ENCODE results near the gene USE1. TPM values are rescaled to one million over a fixed set of nuclear protein-coding genes. Genes with fewer than 3 reads are reported as not detected.
A peak's percentile ranks its signal among the peaks of the same experiment; 100 is the strongest.

USE1 gene
- total and polyA plus RNA-seq, 4 donors: 13.3 to 46.8 (median 32.9) TPM

GRCh38 chr19:17202249-17202648, 12.9 kb upstream of the USE1 start:
- H3K27ac ChIP-seq (ENCODE audit: low read depth, low read length): no peak overlapping the region
- no peaks in the 10 kb centered on the region for H3K27me3 ChIP-seq (ENCODE audit: control insufficient read depth, insufficient read depth, low read length)
- H3K4me1 ChIP-seq (ENCODE audit: control insufficient read depth, insufficient read depth, low read length): no peaks in the 10 kb centered on the region
- DNase-seq (ENCODE audit: low read depth in 4 of 6, low spot score in 6 of 6): no peak
- H3K9me3 ChIP-seq (ENCODE audit: control insufficient read depth, insufficient read depth, low read length): no peaks in the 10 kb centered on the region
- WGBS (ENCODE audit: insufficient coverage): 95% methylated on average over 8 of the region's 9 CpGs
- no peak overlapping the region for H3K4me3 ChIP-seq (ENCODE audit: low read depth, low read length)
- H3K36me3 ChIP-seq (ENCODE audit: control insufficient read depth, insufficient read depth, low read length): peaks cover 96% of the 10 kb centered on the region

GRCh38 chr19:17202713-17203112, 12.4 kb upstream of the USE1 start:
- no peak overlapping the region for H3K4me3 ChIP-seq (ENCODE audit: low read depth, low read length)
- no peaks in the 10 kb centered on the region for H3K27me3 ChIP-seq (ENCODE audit: control insufficient read depth, insufficient read depth, low read length)
- no peaks in the 10 kb centered on the region for H3K9me3 ChIP-seq (ENCODE audit: control insufficient read depth, insufficient read depth, low read length)
- peaks cover 93% of the 10 kb centered on the region for H3K36me3 ChIP-seq (ENCODE audit: control insufficient read depth, insufficient read depth, low read length)
- WGBS (ENCODE audit: insufficient coverage): 94% methylated on average over 17 of the region's 17 CpGs
- H3K27ac ChIP-seq (ENCODE audit: low read depth, low read length): no peak overlapping the region
- no peaks in the 10 kb centered on the region for H3K4me1 ChIP-seq (ENCODE audit: control insufficient read depth, insufficient read depth, low read length)
- DNase-seq (ENCODE audit: low read depth in 4 of 6, low spot score in 6 of 6): no peak

GRCh38 chr19:17205237-17206140, 9.7 kb upstream of the USE1 start:
- Histone ChIP-seq H3K9me3 (ENCODE audit: control insufficient read depth, insufficient read depth, low read length) (no peaks in the 10 kb centered on the region), H3K4me1 (ENCODE audit: control insufficient read depth, insufficient read depth, low read length) (no peaks in the 10 kb centered on the region), H3K36me3 (ENCODE audit: control insufficient read depth, insufficient read depth, low read length) (peaks cover 94% of the 10 kb centered on the region), H3K27ac (ENCODE audit: low read depth, low read length) (no peak overlapping the region), H3K4me3 (ENCODE audit: low read depth, low read length) (no peak overlapping the region), H3K27me3 (ENCODE audit: control insufficient read depth, insufficient read depth, low read length) (no peaks in the 10 kb centered on the region)
- DNase-seq (ENCODE audit: low read depth in 4 of 6, low spot score in 6 of 6): peak in 2 of 6 donors; percentile 45 to 56
- 81% methylated on average over 24 of the region's 27 CpGs for WGBS (ENCODE audit: insufficient coverage)

DNA sequence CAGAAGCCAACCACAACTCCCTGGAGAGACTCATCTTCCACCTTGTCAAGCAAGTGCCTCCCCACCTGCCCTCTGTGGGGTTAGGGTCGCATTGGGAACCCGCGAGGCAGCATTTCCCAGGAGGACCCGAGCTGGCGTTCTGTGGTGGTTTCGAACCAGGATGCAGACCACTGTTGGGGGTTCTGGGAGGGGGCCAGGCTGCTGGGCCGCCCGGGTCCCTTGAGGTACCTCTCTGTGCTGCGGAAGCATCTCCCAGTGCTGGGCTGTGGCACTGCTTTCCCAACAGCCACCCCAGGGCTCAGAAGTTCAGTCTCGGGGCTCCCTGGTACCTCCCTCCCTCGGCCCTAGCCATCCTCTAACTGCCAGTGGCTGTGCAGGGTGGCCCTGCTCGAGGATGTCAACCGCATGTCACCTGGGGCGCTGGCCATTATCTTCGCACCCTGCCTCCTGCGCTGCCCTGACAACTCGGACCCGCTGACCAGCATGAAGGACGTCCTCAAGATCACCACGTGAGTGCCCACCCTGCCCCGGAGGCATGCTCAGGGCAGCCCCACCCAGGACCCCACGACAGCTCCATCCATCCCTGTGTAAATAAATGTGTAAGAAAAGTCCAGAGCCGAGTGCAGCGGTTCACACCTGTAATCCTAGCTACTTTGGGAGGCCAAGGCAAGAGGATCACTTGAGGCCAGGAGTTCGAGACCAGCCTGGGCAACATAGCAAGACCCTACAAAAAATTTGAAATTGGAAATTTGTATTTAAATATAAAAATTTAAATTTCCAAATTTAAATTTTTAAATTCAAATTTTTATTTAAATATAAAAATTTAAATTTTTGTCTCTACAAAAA, 8.2 kb upstream of the USE1 start:
- H3K9me3 ChIP-seq (ENCODE audit: control insufficient read depth, insufficient read depth, low read length): no peaks in the 10 kb centered on the region
- WGBS (ENCODE audit: insufficient coverage): 96% methylated on average over 22 of the region's 25 CpGs
- no peak overlapping the region for H3K27ac ChIP-seq (ENCODE audit: low read depth, low read length)
- DNase-seq (ENCODE audit: low read depth in 4 of 6, low spot score in 6 of 6): no peak
- H3K36me3 ChIP-seq (ENCODE audit: control insufficient read depth, insufficient read depth, low read length): peaks cover 94% of the 10 kb centered on the region
- no peaks in the 10 kb centered on the region for H3K27me3 ChIP-seq (ENCODE audit: control insufficient read depth, insufficient read depth, low read length)
- no peaks in the 10 kb centered on the region for H3K4me1 ChIP-seq (ENCODE audit: control insufficient read depth, insufficient read depth, low read length)
- no peak overlapping the region for H3K4me3 ChIP-seq (ENCODE audit: low read depth, low read length)

DNA sequence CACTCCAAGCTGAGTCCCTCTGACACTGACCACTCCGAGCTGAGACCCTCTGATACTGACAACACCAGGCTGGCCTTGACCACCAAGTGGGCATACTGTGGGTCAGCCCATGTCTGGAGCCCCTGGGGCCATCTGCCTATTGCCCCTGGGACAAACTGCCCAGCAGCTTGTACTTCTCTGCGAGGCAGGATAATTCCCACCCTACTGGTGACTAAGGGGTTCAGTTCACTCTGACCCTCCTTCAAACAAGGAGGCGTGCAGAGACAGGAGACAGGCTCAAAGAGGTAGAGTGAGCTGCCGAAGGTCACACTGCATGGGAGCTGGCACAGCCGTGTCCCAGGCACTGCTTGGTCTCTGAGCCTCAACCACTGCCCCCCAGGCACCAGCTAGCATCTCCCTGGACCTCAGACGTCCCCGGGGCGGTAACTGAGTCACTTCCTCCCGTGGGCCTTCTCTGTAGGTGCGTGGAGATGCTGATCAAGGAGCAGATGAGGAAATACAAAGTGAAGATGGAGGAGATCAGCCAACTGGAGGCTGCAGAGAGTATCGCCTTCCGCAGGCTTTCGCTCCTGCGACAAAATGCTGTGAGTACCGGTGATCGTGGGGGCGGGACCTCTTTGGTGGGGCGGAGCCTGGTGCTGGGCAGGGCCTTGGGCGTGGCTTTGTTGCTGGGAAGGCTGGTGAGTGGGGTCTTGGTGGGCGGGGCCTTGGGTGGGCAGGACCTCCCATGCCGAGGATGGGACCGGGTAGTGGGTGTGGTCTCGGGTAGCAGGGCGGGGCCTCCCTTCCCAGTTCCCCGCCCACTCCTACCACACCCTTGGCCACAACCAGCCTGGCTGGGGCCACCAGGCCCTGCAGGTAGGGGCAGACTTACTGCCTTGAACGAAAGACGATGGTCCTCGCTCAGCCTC, 5.8 kb upstream of the USE1 start:
- Histone ChIP-seq H3K4me3 (ENCODE audit: low read depth, low read length) (no peak overlapping the region), H3K9me3 (ENCODE audit: control insufficient read depth, insufficient read depth, low read length) (no peaks in the 10 kb centered on the region), H3K4me1 (ENCODE audit: control insufficient read depth, insufficient read depth, low read length) (peaks cover 2% of the 10 kb centered on the region), H3K27ac (ENCODE audit: low read depth, low read length) (no peak overlapping the region), H3K27me3 (ENCODE audit: control insufficient read depth, insufficient read depth, low read length) (no peaks in the 10 kb centered on the region), H3K36me3 (ENCODE audit: control insufficient read depth, insufficient read depth, low read length) (peaks cover 88% of the 10 kb centered on the region)
- peak in 1 of 6 donors; percentile 19 for DNase-seq (ENCODE audit: low read depth in 4 of 6, low spot score in 6 of 6)
- WGBS (ENCODE audit: insufficient coverage): 69% methylated on average over 18 of the region's 28 CpGs

- Histone ChIP-seq H3K4me1 (ENCODE audit: control insufficient read depth, insufficient read depth, low read length) (peaks cover 10% of the 10 kb centered on the region), H3K9me3 (ENCODE audit: control insufficient read depth, insufficient read depth, low read length) (no peaks in the 10 kb centered on the region), H3K4me3 (ENCODE audit: low read depth, low read length) (no peak overlapping the region), H3K27ac (ENCODE audit: low read depth, low read length) (no peak overlapping the region), H3K36me3 (ENCODE audit: control insufficient read depth, insufficient read depth, low read length) (peaks cover 79% of the 10 kb centered on the region), H3K27me3 (ENCODE audit: control insufficient read depth, insufficient read depth, low read length) (no peaks in the 10 kb centered on the region)
- no peak for DNase-seq (ENCODE audit: low read depth in 4 of 6, low spot score in 6 of 6)
- WGBS (ENCODE audit: insufficient coverage): 96% methylated on average over 12 of the region's 14 CpGs
Observed at GRCh38 chr19:17210296-17210695, 4.9 kb upstream of the USE1 start.

GRCh38 chr19:17211547-17212446, 3.4 kb upstream of the USE1 start:
- Histone ChIP-seq H3K36me3 (ENCODE audit: control insufficient read depth, insufficient read depth, low read length) (peaks cover 68% of the 10 kb centered on the region), H3K4me3 (ENCODE audit: low read depth, low read length) (no peak overlapping the region), H3K27me3 (ENCODE audit: control insufficient read depth, insufficient read depth, low read length) (no peaks in the 10 kb centered on the region), H3K9me3 (ENCODE audit: control insufficient read depth, insufficient read depth, low read length) (no peaks in the 10 kb centered on the region), H3K27ac (ENCODE audit: low read depth, low read length) (no peak overlapping the region), H3K4me1 (ENCODE audit: control insufficient read depth, insufficient read depth, low read length) (peaks cover 19% of the 10 kb centered on the region)
- no peak for DNase-seq (ENCODE audit: low read depth in 4 of 6, low spot score in 6 of 6)
- WGBS (ENCODE audit: insufficient coverage): 94% methylated on average over 52 of the region's 58 CpGs

DNA sequence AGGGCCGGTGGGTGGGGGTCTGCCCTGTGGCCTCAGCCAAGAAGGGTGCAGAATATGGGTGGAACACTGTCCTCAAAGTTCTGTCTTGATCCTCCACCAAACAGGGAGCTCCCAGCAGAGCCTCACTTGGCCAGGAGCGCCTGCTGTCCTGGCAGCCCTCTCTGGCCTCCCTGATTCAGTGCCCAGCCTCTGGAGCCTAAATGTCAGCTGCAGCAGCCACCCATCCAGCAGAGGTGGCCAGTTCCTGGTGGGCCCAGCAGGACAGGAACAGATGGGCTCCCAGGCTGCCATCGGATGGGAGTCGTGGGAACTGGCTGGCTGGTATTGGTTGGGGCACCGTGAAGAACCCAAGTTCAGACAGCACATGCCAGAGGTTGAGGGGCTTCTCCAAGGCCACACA, 1.8 kb upstream of the USE1 start:
- Histone ChIP-seq H3K36me3 (ENCODE audit: control insufficient read depth, insufficient read depth, low read length) (peaks cover 74% of the 10 kb centered on the region), H3K9me3 (ENCODE audit: control insufficient read depth, insufficient read depth, low read length) (no peaks in the 10 kb centered on the region), H3K27me3 (ENCODE audit: control insufficient read depth, insufficient read depth, low read length) (no peaks in the 10 kb centered on the region), H3K4me3 (ENCODE audit: low read depth, low read length) (no peak overlapping the region), H3K4me1 (ENCODE audit: control insufficient read depth, insufficient read depth, low read length) (peaks cover 19% of the 10 kb centered on the region), H3K27ac (ENCODE audit: low read depth, low read length) (no peak overlapping the region)
- WGBS (ENCODE audit: insufficient coverage): 82% methylated on average over 5 of the region's 5 CpGs
- DNase-seq (ENCODE audit: low read depth in 4 of 6, low spot score in 6 of 6): no peak
